ENCODE results near the gene ARL4C. TPM values are rescaled to one million over a fixed set of nuclear protein-coding genes. Genes with fewer than 3 reads are reported as not detected.

The ARL4C gene
- total RNA-seq, 2 donors from 2014 or later, result 6.6 to 7.8 TPM

DNA sequence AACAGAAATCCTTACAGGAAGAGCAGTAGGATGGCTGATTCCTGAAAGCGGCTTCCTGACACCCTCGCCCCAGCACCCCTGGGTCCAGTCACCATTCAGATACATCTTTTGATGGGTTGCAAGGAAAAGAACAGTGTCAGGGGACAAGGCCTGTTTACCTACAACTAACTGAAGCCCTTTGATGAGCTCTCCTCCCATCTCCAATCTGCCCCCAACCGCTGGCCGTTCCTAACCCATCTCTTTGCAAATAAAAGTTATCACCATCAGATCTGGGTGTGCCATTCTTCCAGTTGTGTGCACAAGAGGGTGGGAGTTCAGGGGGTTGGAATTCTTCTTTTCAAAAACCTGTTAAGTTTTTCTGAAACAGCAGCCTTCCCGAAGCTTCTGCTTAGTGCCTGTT, 48.9 kb downstream of the ARL4C start:
- no peak overlapping the region for H3K4me3 ChIP-seq
- H3K36me3 ChIP-seq (replicated peaks in 1 of 2; ENCODE audit: insufficient read depth in 1 of 2, low read depth in 2 of 2), result no peaks in the 10 kb centered on the region
- no peaks in the 10 kb centered on the region for H3K27me3 ChIP-seq
- intact Hi-C loops (cut with DNase I), result no loop called here
- H3K4me1 ChIP-seq, result no peaks in the 10 kb centered on the region
- ATAC-seq (no peak), DNase-seq (no peak)
- WGBS, 2 donors, result 61 to 73% methylated on average over 5 of the region's 5 CpGs
- H3K27ac ChIP-seq, result no peak overlapping the region
- no peaks in the 10 kb centered on the region for H3K9me3 ChIP-seq
- TF ChIP-seq POLR2A (IDR thresholded peaks at IDR 0.05), result no peak
- TF ChIP-seq, protein P1, sequence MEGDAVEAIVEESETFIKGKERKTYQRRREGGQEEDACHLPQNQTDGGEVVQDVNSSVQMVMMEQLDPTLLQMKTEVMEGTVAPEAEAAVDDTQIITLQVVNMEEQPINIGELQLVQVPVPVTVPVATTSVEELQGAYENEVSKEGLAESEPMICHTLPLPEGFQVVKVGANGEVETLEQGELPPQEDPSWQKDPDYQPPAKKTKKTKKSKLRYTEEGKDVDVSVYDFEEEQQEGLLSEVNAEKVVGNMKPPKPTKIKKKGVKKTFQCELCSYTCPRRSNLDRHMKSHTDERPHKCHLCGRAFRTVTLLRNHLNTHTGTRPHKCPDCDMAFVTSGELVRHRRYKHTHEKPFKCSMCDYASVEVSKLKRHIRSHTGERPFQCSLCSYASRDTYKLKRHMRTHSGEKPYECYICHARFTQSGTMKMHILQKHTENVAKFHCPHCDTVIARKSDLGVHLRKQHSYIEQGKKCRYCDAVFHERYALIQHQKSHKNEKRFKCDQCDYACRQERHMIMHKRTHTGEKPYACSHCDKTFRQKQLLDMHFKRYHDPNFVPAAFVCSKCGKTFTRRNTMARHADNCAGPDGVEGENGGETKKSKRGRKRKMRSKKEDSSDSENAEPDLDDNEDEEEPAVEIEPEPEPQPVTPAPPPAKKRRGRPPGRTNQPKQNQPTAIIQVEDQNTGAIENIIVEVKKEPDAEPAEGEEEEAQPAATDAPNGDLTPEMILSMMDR (IDR thresholded peaks at IDR 0.05), result no peak

GRCh38 chr2:234447189-234447588, 49.7 kb downstream of the ARL4C start:
- H3K27ac ChIP-seq, result no peak overlapping the region
- intact Hi-C loops (cut with DNase I), result no loop called here
- H3K4me3 ChIP-seq, result no peak overlapping the region
- no peaks in the 10 kb centered on the region for H3K9me3 ChIP-seq
- TF ChIP-seq POLR2A (IDR thresholded peaks at IDR 0.05), result no peak
- TF ChIP-seq, protein P1 (IDR thresholded peaks at IDR 0.05), result no peak
- no peaks in the 10 kb centered on the region for H3K27me3 ChIP-seq
- WGBS, 2 donors, result 91 to 96% methylated on average over 4 to 6 of the region's 6 CpGs
- ATAC-seq (no peak), DNase-seq (no peak)
- H3K4me1 ChIP-seq, result no peaks in the 10 kb centered on the region
- no peaks in the 10 kb centered on the region for H3K36me3 ChIP-seq (replicated peaks in 1 of 2; ENCODE audit: insufficient read depth in 1 of 2, low read depth in 2 of 2)

- WGBS, 2 donors, result 61 to 80% methylated on average over 18 of the region's 18 CpGs
- no peaks in the 10 kb centered on the region for H3K27me3 ChIP-seq
- H3K36me3 ChIP-seq (replicated peaks in 1 of 2; ENCODE audit: insufficient read depth in 1 of 2, low read depth in 2 of 2), result no peaks in the 10 kb centered on the region
- H3K27ac ChIP-seq, result peak overlapping the region in 1 of 4 donors; percentile 55
- no peak overlapping the region for H3K4me3 ChIP-seq
- DNase-seq (peak in 3 of 4 donors; percentile 26 to 80 (median 34)), ATAC-seq (peak; percentile 58)
- intact Hi-C loops (cut with DNase I), result no loop called here
- H3K4me1 ChIP-seq, result no peaks in the 10 kb centered on the region
- TF ChIP-seq POLR2A (IDR thresholded peaks at IDR 0.05), result peak in 1 of 3 donors; percentile 38
- TF ChIP-seq, protein P1 (IDR thresholded peaks at IDR 0.05), result no peak
- H3K9me3 ChIP-seq, result no peaks in the 10 kb centered on the region
Measured at GRCh38 chr2:234446404-234447076, 50.3 kb downstream of the ARL4C start.

GRCh38 chr2:234444893-234445292, 52.0 kb downstream of the ARL4C start:
- WGBS, 2 donors, result 42 to 57% methylated on average over 10 of the region's 10 CpGs
- TF ChIP-seq POLR2A (IDR thresholded peaks at IDR 0.05), result no peak
- TF ChIP-seq, protein P1 (IDR thresholded peaks at IDR 0.05), result no peak
- H3K36me3 ChIP-seq (replicated peaks in 1 of 2; ENCODE audit: insufficient read depth in 1 of 2, low read depth in 2 of 2), result no peaks in the 10 kb centered on the region
- no peaks in the 10 kb centered on the region for H3K9me3 ChIP-seq
- ATAC-seq (no peak), DNase-seq (peak in 1 of 4 donors; percentile 49)
- peak overlapping the region in 1 of 4 donors; percentile 54 for H3K27ac ChIP-seq
- no peaks in the 10 kb centered on the region for H3K4me1 ChIP-seq
- intact Hi-C loops (cut with DNase I), result no loop called here
- no peak overlapping the region for H3K4me3 ChIP-seq
- H3K27me3 ChIP-seq, result no peaks in the 10 kb centered on the region

GRCh38 chr2:234444242-234444730, 52.6 kb downstream of the ARL4C start:
- Histone ChIP-seq H3K4me3 (no peak overlapping the region), H3K27ac (no peak overlapping the region), H3K4me1 (no peaks in the 10 kb centered on the region), H3K9me3 (no peaks in the 10 kb centered on the region), H3K27me3 (no peaks in the 10 kb centered on the region), H3K36me3 (replicated peaks in 1 of 2; ENCODE audit: insufficient read depth in 1 of 2, low read depth in 2 of 2) (no peaks in the 10 kb centered on the region)
- 81% methylated on average over 4 of the region's 4 CpGs for WGBS, 2 donors
- intact Hi-C loops (cut with DNase I), result no loop called here
- ATAC-seq, result no peak
- DNase-seq, result no peak
- TF ChIP-seq, protein P1 (IDR thresholded peaks at IDR 0.05), result no peak
- TF ChIP-seq POLR2A (IDR thresholded peaks at IDR 0.05), result no peak

All from body of pancreas (tissue), 4 donors.